DOHH2 (cell line): Measurements from ENCODE around the gene BICC1.

Experiments
- EZH2phosphoT487 ChIP-seq: fragments of 200-600 bp; sonication (generic); IDR thresholded peaks from 2 replicates; pipeline ENCODE4 v1.6.1; 2017; ENCODE audit warnings: borderline replicate concordance, mild to moderate bottlenecking, antibody characterized with exemption, low read length, moderate library complexity, mixed read lengths
- TF ChIP-seq, protein P1 (sequence below): fragments of 200-600 bp; sonication (generic); IDR thresholded peaks from one replicate; pipeline ENCODE4 v1.5.1; 2014; ENCODE audit warnings: antibody characterized with exemption, mild to moderate bottlenecking, low read depth, low read length; ENCODE audit not compliant: poor library complexity, severe bottlenecking

DNA sequence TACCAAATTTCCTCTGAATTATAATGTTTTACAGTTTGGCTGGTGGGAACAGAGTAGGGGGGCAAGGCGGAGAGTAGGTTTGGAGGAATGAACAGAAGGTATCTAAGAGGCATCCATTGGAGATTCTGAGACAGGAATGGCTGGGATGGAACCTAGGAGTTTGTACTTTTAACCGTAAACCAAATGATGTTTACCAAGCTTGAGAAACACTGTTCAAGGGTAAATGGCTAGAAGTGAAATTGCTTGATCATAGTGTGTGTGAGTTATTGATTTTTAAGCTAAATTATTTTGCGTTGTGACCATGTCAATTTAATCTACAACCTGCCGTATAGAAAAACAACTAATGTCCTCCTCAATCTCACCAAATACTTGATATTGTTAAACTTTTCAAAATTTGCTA lies 357.4 kb downstream of the BICC1 start:
- TF ChIP-seq, protein P1, sequence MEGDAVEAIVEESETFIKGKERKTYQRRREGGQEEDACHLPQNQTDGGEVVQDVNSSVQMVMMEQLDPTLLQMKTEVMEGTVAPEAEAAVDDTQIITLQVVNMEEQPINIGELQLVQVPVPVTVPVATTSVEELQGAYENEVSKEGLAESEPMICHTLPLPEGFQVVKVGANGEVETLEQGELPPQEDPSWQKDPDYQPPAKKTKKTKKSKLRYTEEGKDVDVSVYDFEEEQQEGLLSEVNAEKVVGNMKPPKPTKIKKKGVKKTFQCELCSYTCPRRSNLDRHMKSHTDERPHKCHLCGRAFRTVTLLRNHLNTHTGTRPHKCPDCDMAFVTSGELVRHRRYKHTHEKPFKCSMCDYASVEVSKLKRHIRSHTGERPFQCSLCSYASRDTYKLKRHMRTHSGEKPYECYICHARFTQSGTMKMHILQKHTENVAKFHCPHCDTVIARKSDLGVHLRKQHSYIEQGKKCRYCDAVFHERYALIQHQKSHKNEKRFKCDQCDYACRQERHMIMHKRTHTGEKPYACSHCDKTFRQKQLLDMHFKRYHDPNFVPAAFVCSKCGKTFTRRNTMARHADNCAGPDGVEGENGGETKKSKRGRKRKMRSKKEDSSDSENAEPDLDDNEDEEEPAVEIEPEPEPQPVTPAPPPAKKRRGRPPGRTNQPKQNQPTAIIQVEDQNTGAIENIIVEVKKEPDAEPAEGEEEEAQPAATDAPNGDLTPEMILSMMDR = no peak
- no peak for TF ChIP-seq EZH2phosphoT487
